NCI-H2196 treated with DMSO at 0.1 percent for 48 hours (cell line): ENCODE results near the gene SLC15A3.
"Not testable (repeated sequence)": the region's sequence is repeated elsewhere in the genome, so short reads cannot be mapped to it uniquely, and the experiment has no call there.

Source experiments
- DNase-seq: peaks from one replicate; lab custom pipeline; 2025; ENCODE audit not compliant: unreplicated experiment; lab: John Stamatoyannopoulos, UW

Gene SLC15A3

DNA sequence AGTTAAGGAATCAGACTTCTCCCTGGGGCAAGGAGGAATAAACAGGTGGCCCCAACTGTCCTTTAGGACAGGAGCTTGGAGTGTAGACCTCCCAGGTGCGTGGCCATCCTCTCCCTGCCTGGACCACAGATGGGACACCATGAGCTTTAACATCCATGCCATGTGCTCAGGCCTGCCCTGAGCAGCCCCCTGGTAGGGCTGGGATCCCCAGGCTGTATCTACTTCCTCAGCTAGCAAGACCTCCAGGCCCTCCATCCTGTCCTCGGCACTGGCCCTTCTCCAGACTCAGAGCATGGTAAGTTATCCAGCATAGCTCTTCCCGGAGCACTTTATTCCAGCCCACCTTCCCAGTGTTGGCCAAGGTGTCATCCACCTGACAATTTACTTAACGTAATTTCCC, 25.2 kb upstream of the SLC15A3 start:
- DNase-seq = no peak

DNA sequence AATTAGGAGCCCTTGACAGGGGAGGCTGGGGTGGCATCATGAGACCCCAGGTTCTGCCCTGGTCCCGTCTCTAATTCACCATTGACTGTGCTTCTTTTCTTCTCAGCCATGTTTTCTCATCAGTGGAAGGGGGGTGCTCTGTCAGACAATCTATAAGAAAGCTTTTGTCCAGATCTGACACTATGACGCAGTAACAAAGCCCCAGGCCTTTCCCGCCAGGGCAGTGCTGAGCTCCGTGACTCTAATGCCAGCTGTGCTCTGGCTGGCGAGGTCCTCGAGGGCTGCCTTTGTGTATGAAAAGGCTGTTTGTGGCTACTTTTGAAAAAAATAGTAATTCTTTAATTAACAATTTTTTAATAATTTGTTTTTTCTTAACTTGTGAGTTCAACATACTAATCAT, 22.8 kb upstream of the SLC15A3 start:
- DNase-seq = no peak

- DNase-seq = not testable (repeated sequence)
Observed at GRCh38 chr11:60974316-60974715, 22.3 kb upstream of the SLC15A3 start.

GRCh38 chr11:60973699-60974098, 21.7 kb upstream of the SLC15A3 start:
- DNase-seq = no peak

- no peak for DNase-seq
Observed at GRCh38 chr11:60972182-60973030, 20.4 kb upstream of the SLC15A3 start.

GRCh38 chr11:60971520-60971919, 19.5 kb upstream of the SLC15A3 start, which contains the start of gene CD6:
Gene CD6, plus strand, starts transcription at chr11:60971680. Its CDS starts 186 bp downstream, at chr11:60971866.
- no peak for DNase-seq

DNA sequence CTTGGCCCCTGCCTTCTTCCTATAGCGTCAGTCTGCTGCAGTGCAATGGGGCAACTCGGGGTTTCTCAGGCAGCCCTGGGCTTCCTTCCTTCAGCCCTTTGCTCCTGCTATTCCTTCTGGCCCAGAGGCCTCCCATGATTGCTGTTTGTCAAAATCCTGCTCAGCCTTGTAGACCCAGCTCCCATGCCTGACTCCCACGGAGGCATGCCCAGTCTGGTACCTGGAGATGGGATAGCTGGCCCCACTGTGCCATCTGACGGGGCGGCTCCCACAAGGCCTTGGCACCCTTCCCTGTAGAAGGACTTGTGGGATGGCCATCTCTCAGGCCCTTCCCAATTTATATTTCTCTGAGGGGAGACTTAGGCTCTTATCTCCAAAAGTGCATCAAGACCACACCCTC, 18.9 kb upstream of the SLC15A3 start:
- no peak for DNase-seq

DNA sequence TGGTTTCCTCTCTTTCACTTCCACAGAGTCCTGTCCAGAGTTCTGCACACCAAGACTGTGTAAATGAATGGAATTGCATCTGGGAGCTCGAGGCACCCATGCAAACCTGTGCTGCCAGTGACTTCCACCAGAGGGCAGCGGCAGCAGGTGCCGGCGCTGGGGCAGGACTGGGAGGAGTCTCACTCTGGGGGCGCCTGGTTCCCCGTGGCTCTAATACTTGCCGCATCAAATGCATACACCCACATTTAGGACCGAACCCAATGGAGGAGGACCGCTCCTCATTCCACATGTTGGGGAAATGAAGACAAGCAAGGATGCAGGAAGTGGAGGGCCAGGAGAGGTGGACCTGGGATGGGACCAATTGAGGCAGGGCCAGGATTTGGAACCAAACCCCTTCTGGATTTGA, 18.4 kb upstream of the SLC15A3 start:
- DNase-seq = no peak

DNA sequence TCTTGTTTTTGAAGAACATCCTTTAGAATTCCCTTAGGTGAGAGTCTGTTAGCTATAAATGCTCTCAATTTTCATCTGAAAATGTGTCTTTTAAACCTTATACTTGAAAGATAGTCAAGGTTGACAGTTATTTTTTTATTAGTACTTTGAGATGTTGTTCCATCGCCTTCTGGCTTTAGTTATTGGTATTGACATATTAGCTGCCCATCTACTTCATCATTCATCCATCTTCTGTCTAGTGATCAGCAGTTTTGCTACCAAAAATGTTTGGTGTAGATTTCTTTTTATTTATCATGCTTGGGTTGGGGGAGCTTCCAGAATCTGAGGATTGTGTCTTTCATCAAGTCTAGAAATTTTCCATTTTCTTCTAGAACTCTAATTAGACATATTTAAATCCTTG, 16.2 kb upstream of the SLC15A3 start:
- no peak for DNase-seq

GRCh38 chr11:60966890-60967289, 14.9 kb upstream of the SLC15A3 start:
- no peak for DNase-seq

DNA sequence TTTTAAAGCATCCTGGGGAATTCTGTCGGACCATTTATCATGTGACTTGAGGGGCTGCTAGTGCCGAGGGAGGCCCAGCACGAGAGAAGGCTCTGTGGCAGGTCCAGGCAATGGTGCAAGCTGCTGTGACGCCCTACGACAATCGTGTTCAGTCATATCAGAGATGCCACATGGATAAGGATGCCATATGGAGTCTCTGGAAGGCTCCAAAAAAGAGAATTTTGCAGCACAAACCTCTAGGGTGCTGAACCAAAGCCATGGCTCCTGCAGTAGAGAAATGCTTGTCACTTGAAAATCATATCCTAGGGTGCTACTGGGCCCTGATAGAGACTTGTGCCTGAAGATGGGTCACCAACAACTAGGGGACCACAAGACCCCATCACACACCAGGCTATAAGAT, 12.8 kb upstream of the SLC15A3 start:
- no peak for DNase-seq

DNA sequence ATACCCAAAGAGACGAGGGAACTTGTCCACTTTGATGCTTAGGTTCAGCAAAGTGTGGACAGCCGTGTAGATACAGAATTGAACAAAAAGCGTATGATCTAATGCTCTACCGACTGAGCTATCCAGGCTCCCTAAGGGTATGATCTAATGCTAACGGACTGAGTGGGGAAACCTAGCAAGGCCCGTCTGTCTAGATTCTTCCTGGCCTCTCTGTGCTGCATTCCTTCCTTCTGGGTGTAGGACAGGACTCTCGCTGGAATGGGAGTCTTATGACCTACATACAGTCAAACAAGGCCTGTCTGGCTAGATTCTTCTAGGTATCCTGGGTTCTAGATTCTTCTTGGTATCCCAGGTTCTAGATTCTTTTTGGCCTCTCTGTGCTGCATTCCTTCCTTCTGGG, 8.4 kb upstream of the SLC15A3 start:
- DNase-seq = no peak

DNA sequence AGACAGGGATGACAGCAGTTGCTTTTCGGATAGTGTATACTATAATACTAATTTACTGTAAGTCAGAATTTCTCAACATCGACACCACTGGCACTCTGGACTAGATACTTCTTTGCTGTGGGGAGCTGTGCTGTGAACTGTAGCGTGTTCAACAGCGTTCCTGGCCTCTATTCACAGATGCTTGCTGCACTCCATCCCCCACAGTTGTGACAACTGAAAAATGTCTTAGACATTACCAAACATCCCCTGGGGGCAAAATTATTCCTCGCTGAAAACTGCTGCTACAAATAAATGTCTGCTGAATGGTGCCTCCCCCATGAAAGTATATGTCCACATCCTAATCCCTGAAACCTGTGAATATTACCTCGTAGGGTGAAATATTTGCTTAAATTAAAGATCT, 7.5 kb upstream of the SLC15A3 start:
- no peak for DNase-seq

- no peak for DNase-seq
Observed at GRCh38 chr11:60957188-60957587, 5.2 kb upstream of the SLC15A3 start.

- DNase-seq = no peak
Observed at GRCh38 chr11:60955571-60955970, 3.6 kb upstream of the SLC15A3 start.

GRCh38 chr11:60954421-60954820, 2.4 kb upstream of the SLC15A3 start:
- DNase-seq = no peak

- DNase-seq = no peak
Observed at GRCh38 chr11:60953781-60954180, 1.8 kb upstream of the SLC15A3 start.

GRCh38 chr11:60952742-60953170, 780 bp upstream of the SLC15A3 start:
- DNase-seq = no peak

DNA sequence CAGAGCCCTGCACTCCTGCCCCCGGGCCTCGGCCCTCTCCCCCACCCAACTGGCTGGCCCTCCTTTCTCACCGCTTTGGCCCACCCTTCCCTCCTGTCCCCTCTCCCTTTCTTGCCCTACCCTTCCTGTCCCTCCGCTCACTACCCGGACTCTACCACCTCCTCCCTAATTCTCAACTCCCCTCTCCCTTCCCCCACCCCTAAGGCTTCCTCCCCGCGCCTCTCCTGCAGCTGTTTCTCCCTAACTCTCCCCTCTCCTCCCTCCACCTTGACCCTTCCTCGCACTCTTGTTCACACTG, 421 bp downstream of the SLC15A3 start:
- no peak for DNase-seq

DNA sequence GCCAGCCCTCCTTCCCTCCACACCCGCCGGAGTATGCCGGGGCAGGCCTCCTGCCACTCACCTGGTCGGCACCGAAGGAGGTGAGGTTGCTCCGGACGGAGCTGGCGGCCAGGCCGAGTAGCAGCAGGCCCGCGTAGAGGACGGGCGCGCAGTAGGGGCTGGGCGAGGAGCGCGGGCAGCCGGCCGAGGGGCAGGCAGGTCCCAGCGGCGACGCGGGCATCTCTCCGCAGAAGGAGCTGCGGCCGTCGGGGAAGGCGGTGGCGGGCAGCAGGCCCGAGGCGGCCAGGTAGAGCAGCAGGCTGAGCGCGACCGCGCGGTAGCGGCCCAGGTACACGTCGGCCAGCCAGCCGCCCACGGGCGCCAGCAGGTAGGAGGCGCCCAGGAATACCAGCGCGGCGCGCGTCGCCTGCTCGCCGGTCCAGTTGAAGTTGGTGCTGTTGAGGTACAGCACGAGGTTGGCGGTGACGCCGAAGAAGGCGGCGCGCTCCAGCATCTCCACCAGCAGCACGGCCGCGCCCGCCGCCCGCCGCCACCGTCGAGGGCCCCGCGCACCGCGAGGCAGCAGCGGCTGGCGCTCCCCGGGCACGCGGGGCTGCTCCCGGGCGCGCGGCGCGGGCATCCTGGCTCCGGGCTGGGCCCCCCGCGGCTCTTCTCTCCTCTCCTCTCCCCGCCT, 907 bp downstream of the SLC15A3 start:
- no peak for DNase-seq

GRCh38 chr11:60950024-60950423, 2.0 kb downstream of the SLC15A3 start:
- no peak for DNase-seq

- DNase-seq = no peak
Observed at GRCh38 chr11:60948250-60948649, 3.7 kb downstream of the SLC15A3 start.

DNA sequence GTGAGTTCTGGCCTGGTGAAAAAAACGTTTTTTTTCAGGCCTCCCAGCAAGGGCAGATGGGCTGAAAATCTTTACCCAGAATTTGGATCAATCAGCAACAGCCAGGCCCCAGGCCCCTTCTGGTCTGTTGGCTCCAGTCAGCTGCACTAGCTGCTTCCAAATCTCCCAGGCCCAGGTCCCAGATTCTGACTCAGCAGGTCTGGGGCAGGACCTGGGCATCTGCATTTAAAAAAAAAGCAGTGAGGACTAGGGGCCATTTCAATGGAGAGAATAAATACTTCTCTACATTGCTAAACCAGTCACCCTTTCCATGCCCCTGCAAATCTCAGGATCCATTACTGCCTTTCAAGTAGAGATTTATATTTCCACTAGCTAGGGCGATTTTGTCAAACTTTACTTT, 4.3 kb downstream of the SLC15A3 start:
- no peak for DNase-seq
